HepG2 (cell line): ENCODE measurements around the gene UNC93A. TPM values are rescaled to one million over a fixed set of nuclear protein-coding genes. Genes with fewer than 3 reads are reported as not detected.

Source experiments
- ATAC-seq: fragments of 200-7000 bp; cut with Tn5 transposase; 3 replicates; pipeline ENCODE4 v1.9.1; 2020; ENCODE audit warnings: mild to moderate bottlenecking, moderate library complexity
- BruUV-seq: library from RNA; stranded (reverse); fragments of 400-500 nt; replicated peaks from 2 replicates; lab custom pipeline; 2021; lab: Mats Ljungman, UMichigan
- CTCF ChIA-PET: fragments of 300-600 bp; formaldehyde crosslinking; extraction: SDS; loops from one replicate; lab custom pipeline; 2021; ENCODE audit warnings: low total read pairs, inconsistent platforms, low intra/inter-chr PET ratio; lab: Yijun Ruan, JAX
- POLR2A ChIA-PET: fragments of 350-600 bp; sonication (Branson Sonifier 250); formaldehyde crosslinking; loops from one replicate; lab custom pipeline; 2020; ENCODE audit warnings: antibody characterized with exemption, inconsistent platforms; lab: Yijun Ruan, JAX
- DNase-seq: peaks from one replicate; pipeline ENCODE4 v3.0.0-alpha.2; 2015; ENCODE audit warnings: low spot score
- FAIRE-seq: peaks from 3 replicates; lab custom pipeline; 2011; peaks lifted over from hg19 to GRCh38; lab: Jason Lieb, UNC
- H2AFZ ChIP-seq: one replicate; pipeline ENCODE4 v1.6.1; 2011; ENCODE audit warnings: low read length, inconsistent platforms
- H3K27ac ChIP-seq: fragments of 300-600 bp; 3 replicates; pipeline ENCODE4 v1.8.0; 2011; ENCODE audit warnings: mixed run types, mild to moderate bottlenecking, mixed read lengths, low read length, inconsistent platforms; ENCODE audit not compliant: insufficient read depth; ENCODE audit errors: extremely low read length
- H3K27me3 ChIP-seq, 2 experiments: fragments of 200-600 bp in 1 of 2; 2 replicates in 1 of 2; 3 replicates in 1 of 2; pipeline versions ENCODE4 v1.6.0 to v1.8.0; 2011; ENCODE audit warnings: low read length in 2 of 2, mild to moderate bottlenecking in 2 of 2, moderate library complexity in 2 of 2, inconsistent platforms in 1 of 2; ENCODE audit not compliant: insufficient read depth in 2 of 2, control insufficient read depth in 1 of 2
- H3K36me3 ChIP-seq, 2 experiments: fragments of 200-600 bp in 1 of 2; replicated peaks in 1 of 2; 2 replicates in 1 of 2; 3 replicates in 1 of 2; pipeline versions ENCODE4 v1.5.1 to v1.8.0; 2011; ENCODE audit warnings: low read length in 2 of 2, inconsistent platforms in 1 of 2; ENCODE audit not compliant: insufficient read depth in 2 of 2, control insufficient read depth in 1 of 2
- H3K4me1 ChIP-seq: 2 replicates; pipeline ENCODE4 v1.5.1; 2012; ENCODE audit warnings: low read length, inconsistent platforms; ENCODE audit not compliant: insufficient read depth
- H3K4me2 ChIP-seq: 2 replicates; pipeline ENCODE4 v1.6.0; 2011; ENCODE audit warnings: low read depth, low read length, inconsistent platforms
- H3K4me3 ChIP-seq, 3 experiments: fragments of 200-600 bp in 1 of 3; sonication (generic), shearing (Covaris generic) in 1 of 3; replicated peaks in 1 of 3; 2 replicates each; pipeline ENCODE4 v1.5.1; 2011 to 2016; ENCODE audit warnings: low read length in 3 of 3, inconsistent platforms in 2 of 3, low read depth in 2 of 3, mild to moderate bottlenecking in 2 of 3, control low read depth in 1 of 3, mixed read lengths in 1 of 3; ENCODE audit not compliant: insufficient read depth in 1 of 3
- H3K79me2 ChIP-seq: one replicate; pipeline ENCODE4 v1.6.1; 2011; ENCODE audit warnings: low read length, inconsistent platforms; ENCODE audit not compliant: insufficient read depth
- H3K9ac ChIP-seq: 2 replicates; pipeline ENCODE4 v1.6.0; 2011; ENCODE audit warnings: mild to moderate bottlenecking, low read depth, low read length, inconsistent platforms; ENCODE audit not compliant: insufficient read depth
- H3K9me3 ChIP-seq: 2 replicates; pipeline ENCODE4 v1.5.1; 2012; ENCODE audit warnings: mild to moderate bottlenecking, low read length
- H4K20me1 ChIP-seq: 2 replicates; pipeline ENCODE4 v1.6.0; 2011; ENCODE audit warnings: inconsistent platforms, mild to moderate bottlenecking, low read length, moderate library complexity; ENCODE audit not compliant: insufficient read depth
- HIC2 ChIP-seq: sonication (generic); formaldehyde crosslinking; IDR thresholded peaks from 2 replicates; pipeline ENCODE4 v1.9.0; 2022; ENCODE audit warnings: low read depth, missing genetic modification reagents
- JUNB ChIP-seq: sonication (generic); formaldehyde crosslinking; IDR thresholded peaks from 2 replicates; pipeline ENCODE4 v1.8.0; 2022; ENCODE audit warnings: missing genetic modification reagents, mild to moderate bottlenecking, borderline replicate concordance
- ZBED4 ChIP-seq: sonication (generic); formaldehyde crosslinking; IDR thresholded peaks from 2 replicates; pipeline ENCODE4 v1.4.0; 2020; ENCODE audit warnings: missing genetic modification reagents, borderline replicate concordance
- ZFP36 ChIP-seq: fragments of 150-350 bp; IDR thresholded peaks from 2 replicates; pipeline ENCODE4 v1.6.1; 2018; ENCODE audit warnings: borderline replicate concordance, low read length, low read depth; ENCODE audit not compliant: partially characterized antibody
- ZNF326 ChIP-seq: sonication (generic); formaldehyde crosslinking; IDR thresholded peaks from 2 replicates; pipeline ENCODE4 v1.4.0; 2020; ENCODE audit warnings: missing genetic modification reagents, borderline replicate concordance
- WGBS: methylation state at CpG from one replicate; pipeline ENCODE4 v1.1.6; 2017; ENCODE audit warnings: low lambda C conversion rate; 5-methylcytosine and 5-hydroxymethylcytosine counted together
- in situ Hi-C: cut with HindIII; loops from 2 replicates; pipeline ENCODE4 v1.10.0; 2017; ENCODE audit warnings: low pct_unique_long_range_greater_than_20kb; ENCODE audit not compliant: extremely low pct_ligation_motif_present
- intact Hi-C: fragments of 100-400 bp; cut with micrococcal nuclease; formaldehyde crosslinking; loops from one replicate; pipeline ENCODE4 v1.10.0; 2022; ENCODE audit not compliant: unreplicated experiment
- polyA plus RNA-seq, 8 experiments: library from polyadenylated mRNA; depleted of rRNA in 3 of 8; stranded (reverse) in 7 of 8; unstranded in 1 of 8; fragments of >200 nt; fragmentation: Illumina TruSeq in 4 of 8; extraction: Trizol in 4 of 8; gene quantifications; 2 replicates each; pipeline versions ENCODE4 v1.2.1 to v1.2.3, GENCODE V29; 2011 to 2016; ENCODE audit warnings: low read depth in 4 of 8, missing spikeins in 1 of 8, mixed read lengths in 1 of 8; ENCODE audit not compliant: insufficient read depth in 1 of 8
- total RNA-seq, 5 experiments: library from RNA; depleted of rRNA; stranded (reverse); fragments of >200 nt; fragmentation: Illumina TruSeq; extraction: Trizol; gene quantifications; 2 replicates each; pipeline ENCODE4 v1.2.3, GENCODE V29; 2016; ENCODE audit warnings: low read depth in 1 of 5
- TF ChIP-seq, protein P1 (sequence below): sonication (generic); formaldehyde crosslinking; IDR thresholded peaks from 2 replicates; pipeline ENCODE4 v1.8.0; 2022; ENCODE audit warnings: missing genetic modification reagents, mild to moderate bottlenecking, borderline replicate concordance

UNC93A gene
- total and polyA plus RNA-seq, 2 of the 13 experiments (the other 11 are each of a cell fraction or from before 2014, with no cell fraction given), result 11.0 to 42.7 TPM

DNA sequence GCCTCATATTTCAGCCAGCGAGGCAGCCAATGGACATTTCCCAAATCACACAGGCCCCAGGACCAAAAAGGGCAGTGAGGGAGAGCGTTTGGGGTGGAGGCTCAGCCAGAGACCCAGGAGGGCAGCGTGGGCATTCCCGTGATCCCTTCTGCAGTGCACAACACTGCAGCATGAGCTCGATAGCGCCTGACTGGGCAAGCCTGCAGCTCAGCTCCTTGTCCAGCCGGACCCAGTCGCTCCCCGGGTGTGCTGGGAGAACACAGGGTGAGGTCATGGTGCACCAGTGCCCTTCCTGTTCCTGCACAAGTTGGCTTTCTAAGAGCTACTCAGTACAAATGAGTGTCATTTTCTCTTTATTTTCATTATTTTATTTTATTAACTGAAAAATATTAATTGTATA, 39.6 kb downstream of the UNC93A start (continued):
- TF ChIP-seq HIC2 (CRISPR knock-in tag) (0 out of 2 replicates have a peak, but pooled peaks have one; percentile 38), ZNF326 (CRISPR knock-in tag) (no peak)

- BruUV-seq, result no TSS peak
- H3K27ac ChIP-seq, result no peak overlapping the region
These were observed 40.5 kb downstream of the UNC93A start for GRCh38 chr6:167331565-167331964.

More at GRCh38 chr6:167331565-167331964, 40.5 kb downstream of the UNC93A start:
- CTCF ChIA-PET, result no interaction called here
- ATAC-seq (no peak), FAIRE-seq (no peak), DNase-seq (no peak)
- Histone ChIP-seq H2AFZ (no peak overlapping the region), H3K9ac (no peak overlapping the region), H3K36me3 (no peaks in the 10 kb centered on the region), H3K79me2 (no peaks in the 10 kb centered on the region), H3K4me1 (peaks cover 39% of the 10 kb centered on the region), H4K20me1 (no peaks in the 10 kb centered on the region), H3K4me2 (no peak overlapping the region), H3K4me3 (no peak overlapping the region), H3K9me3 (no peaks in the 10 kb centered on the region), H3K27me3 (no peaks in the 10 kb centered on the region)
- intact Hi-C loops, result no loop called here
- WGBS, result 97% methylated on average over 11 of the region's 11 CpGs
- TF ChIP-seq ZBED4 (CRISPR knock-in tag) (no peak), JUNB (CRISPR knock-in tag) (no peak), ZFP36 (no peak)
- TF ChIP-seq, protein P1, sequence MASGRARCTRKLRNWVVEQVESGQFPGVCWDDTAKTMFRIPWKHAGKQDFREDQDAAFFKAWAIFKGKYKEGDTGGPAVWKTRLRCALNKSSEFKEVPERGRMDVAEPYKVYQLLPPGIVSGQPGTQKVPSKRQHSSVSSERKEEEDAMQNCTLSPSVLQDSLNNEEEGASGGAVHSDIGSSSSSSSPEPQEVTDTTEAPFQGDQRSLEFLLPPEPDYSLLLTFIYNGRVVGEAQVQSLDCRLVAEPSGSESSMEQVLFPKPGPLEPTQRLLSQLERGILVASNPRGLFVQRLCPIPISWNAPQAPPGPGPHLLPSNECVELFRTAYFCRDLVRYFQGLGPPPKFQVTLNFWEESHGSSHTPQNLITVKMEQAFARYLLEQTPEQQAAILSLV (CRISPR knock-in tag), result no peak
- in situ Hi-C loops, result no loop called here
- POLR2A ChIA-PET, result interaction anchor here (1.3 kb wide), 1 partner anchor 10 kb away, joined by 6 read pairs; no protein-coding TSS in a partner anchor
